Left ventricle myocardium inferior (tissue), 1 donor: ENCODE data around the gene DOK3. TPM values are rescaled to one million over a fixed set of nuclear protein-coding genes. Genes with fewer than 3 reads are reported as not detected.
"Not testable (repeated sequence)": the region's sequence is repeated elsewhere in the genome, so short reads cannot be mapped to it uniquely, and the experiment has no call there.

Source experiments
- DNase-seq: peaks from one replicate; pipeline ENCODE4 v3.0.0-alpha.2; 2020
- H3K27ac ChIP-seq: fragments of 200-600 bp; replicated peaks from 2 replicates; pipeline ENCODE4 v1.8.0; 2021
- H3K27me3 ChIP-seq: fragments of 200-600 bp; 2 replicates; pipeline ENCODE4 v1.8.0; 2021; ENCODE audit warnings: low read depth
- H3K36me3 ChIP-seq: fragments of 200-600 bp; 2 replicates; pipeline ENCODE4 v1.8.0; 2021
- H3K4me1 ChIP-seq: fragments of 200-600 bp; 2 replicates; pipeline ENCODE4 v1.8.0; 2021
- H3K4me3 ChIP-seq: fragments of 200-600 bp; 2 replicates; pipeline ENCODE4 v1.8.0; 2021; ENCODE audit warnings: mild to moderate bottlenecking, moderate library complexity
- H3K9me3 ChIP-seq: fragments of 200-600 bp; replicated peaks from 2 replicates; pipeline ENCODE4 v1.8.0; 2021
- CTCF ChIP-seq: fragments of 200-600 bp; IDR thresholded peaks from 2 replicates; pipeline ENCODE4 v1.8.0; 2021; ENCODE audit warnings: antibody characterized with exemption, mild to moderate bottlenecking, borderline replicate concordance
- intact Hi-C: fragments of 100-400 bp; cut with micrococcal nuclease; formaldehyde crosslinking; loops from one replicate; pipeline ENCODE4 v1.11.0; 2022
- total RNA-seq: library from RNA; stranded (reverse); fragmentation: NEBNext Ultra II Directional; extraction: Animal tissue kit (Norgen Biotek cat#: 25700); gene quantifications from one replicate; pipeline ENCODE4 v1.2.1, GENCODE V29; 2021
- donor health status: DM: no; HTN: yes; CAD: no; lungs with severe emphysema.

DOK3 gene
- total RNA-seq, 1 donor from 2014 or later, result 3.3 TPM

- H3K4me1 ChIP-seq, result peaks cover 83% of the 10 kb centered on the region
- DNase-seq, result no peak
- H3K9me3 ChIP-seq, result no peaks in the 10 kb centered on the region
- H3K36me3 ChIP-seq, result peaks cover 37% of the 10 kb centered on the region
- no peaks in the 10 kb centered on the region for H3K27me3 ChIP-seq
- no peak for TF ChIP-seq CTCF
- intact Hi-C loops, result no loop called here
- H3K27ac ChIP-seq, result peak overlapping the region; percentile 79
- no peak overlapping the region for H3K4me3 ChIP-seq
These were observed 29.8 kb upstream of the DOK3 start for GRCh38 chr5:177539411-177539810.

DNA sequence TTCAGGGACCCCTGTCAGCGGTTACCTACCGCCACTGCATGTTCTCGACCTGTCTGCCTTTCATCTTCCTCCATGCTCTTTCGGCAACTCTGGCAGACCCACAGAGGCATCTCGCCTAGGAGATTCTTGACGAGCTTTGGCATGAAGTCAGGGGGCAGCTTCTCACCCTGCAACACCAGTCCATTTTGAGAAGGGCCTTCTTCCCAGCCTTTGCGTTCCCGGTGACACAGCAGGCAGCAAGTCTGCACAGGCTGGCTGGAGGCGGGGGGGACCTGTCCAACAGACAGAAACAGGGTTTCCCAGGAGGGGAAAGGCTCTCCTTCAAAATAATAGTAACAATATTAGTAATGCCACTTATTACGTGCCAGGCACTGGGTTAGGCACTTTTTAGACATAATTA lies 29.2 kb upstream of the DOK3 start:
- Histone ChIP-seq H3K4me1 (peaks cover 83% of the 10 kb centered on the region), H3K4me3 (no peak overlapping the region), H3K9me3 (no peaks in the 10 kb centered on the region), H3K27ac (peak overlapping the region; percentile 79), H3K36me3 (peaks cover 42% of the 10 kb centered on the region), H3K27me3 (no peaks in the 10 kb centered on the region)
- no peak for TF ChIP-seq CTCF
- intact Hi-C loops, result no loop called here
- DNase-seq, result no peak

DNA sequence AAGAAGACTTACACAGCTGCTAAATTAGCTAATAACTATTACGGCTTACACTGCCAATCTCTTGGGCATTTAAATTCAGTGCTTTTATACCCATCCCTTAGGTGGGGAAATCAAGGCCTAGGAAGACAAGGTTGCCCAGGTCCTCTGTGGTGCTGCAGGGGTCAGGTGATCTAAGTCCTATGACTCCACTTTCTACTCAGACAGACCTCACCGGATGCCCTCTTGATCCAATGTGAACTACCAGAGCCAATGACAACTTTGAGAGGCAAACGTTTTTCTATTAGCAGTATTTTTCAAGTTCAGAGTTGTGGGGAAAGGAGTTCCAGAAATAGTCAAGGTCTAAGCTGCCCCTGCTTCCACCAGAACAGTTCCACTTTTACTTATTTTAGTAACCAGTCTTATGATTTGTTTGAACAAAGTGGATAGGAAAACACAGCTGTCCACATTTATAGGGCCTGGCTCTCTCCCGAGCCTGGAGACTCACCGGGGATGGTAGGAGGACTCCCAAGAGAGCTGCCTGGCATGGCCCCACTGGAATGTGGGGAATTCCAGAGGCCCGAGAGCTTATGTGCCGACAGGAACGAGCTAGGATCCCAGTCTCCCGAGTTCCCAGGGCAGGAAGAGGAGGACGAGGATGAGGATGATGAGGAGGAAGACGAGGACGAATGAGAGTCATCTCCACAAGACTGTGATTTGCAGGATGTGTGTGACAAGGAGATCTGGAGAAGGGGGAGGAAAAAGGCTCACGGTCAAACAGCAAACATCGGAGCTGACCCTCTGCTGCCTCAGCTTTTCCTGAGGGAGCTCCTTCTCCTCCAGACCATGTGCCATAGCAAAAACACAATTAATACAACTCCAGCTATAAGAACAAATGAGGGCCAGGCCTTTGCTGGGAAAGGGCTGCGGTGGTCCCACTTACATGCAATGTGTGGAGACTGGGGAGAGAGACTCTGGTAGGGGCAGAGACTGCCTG lies 28.0 kb upstream of the DOK3 start:
- DNase-seq, result peak; percentile 56
- Histone ChIP-seq H3K27me3 (no peaks in the 10 kb centered on the region), H3K4me3 (peak overlapping the region; percentile 1), H3K9me3 (no peaks in the 10 kb centered on the region), H3K36me3 (peaks cover 50% of the 10 kb centered on the region), H3K27ac (peak overlapping the region; percentile 79), H3K4me1 (peaks cover 71% of the 10 kb centered on the region)
- no peak for TF ChIP-seq CTCF
- intact Hi-C loops, result no loop called here

DNA sequence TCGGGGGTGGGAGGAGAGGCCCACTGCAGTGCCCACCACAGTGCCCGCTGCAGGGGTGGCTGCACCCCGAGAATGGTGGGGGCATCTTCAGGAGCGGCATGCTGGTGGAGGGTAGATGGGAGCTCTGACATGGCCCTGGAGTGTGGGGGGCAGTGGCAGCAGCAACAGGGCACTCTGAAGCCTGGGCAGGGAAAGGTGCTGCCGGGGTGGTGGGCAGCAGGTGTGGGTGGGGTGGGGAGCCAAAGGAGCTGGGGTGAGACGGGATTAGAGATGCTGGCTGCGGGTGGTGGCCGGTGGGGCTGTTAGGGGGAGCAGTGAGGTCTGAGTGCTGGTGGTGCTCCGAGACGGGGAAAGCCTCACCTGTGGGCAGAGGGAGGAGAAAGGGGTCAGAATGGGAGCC lies 26.8 kb upstream of the DOK3 start:
- H3K36me3 ChIP-seq, result peaks cover 59% of the 10 kb centered on the region
- H3K27me3 ChIP-seq, result no peaks in the 10 kb centered on the region
- no peak for TF ChIP-seq CTCF
- H3K4me3 ChIP-seq, result no peak overlapping the region
- H3K27ac ChIP-seq, result peak overlapping the region; percentile 79
- no peak for DNase-seq
- H3K9me3 ChIP-seq, result no peaks in the 10 kb centered on the region
- intact Hi-C loops, result no loop called here
- H3K4me1 ChIP-seq, result peaks cover 65% of the 10 kb centered on the region

DNA sequence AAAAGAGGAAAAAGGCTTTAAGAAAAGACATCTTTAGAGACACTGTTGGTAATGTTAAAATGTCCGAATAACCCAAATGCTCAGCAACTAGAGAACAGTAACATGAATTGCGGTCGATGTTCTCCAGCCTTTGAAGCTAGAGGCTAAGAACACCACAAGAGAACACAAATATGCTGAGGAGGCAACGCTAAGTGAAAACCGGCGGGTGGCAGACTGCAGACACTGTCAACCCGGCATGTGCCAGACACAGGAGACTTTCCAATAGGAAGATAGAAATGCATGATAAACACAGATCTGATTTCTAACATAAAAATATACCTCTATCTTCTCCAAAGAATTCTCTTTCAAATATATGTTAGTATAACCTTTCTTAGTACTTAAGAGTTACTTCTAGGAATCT lies 25.5 kb upstream of the DOK3 start:
- intact Hi-C loops, result no loop called here
- Histone ChIP-seq H3K27ac (no peak overlapping the region), H3K27me3 (no peaks in the 10 kb centered on the region), H3K4me3 (no peak overlapping the region), H3K36me3 (peaks cover 72% of the 10 kb centered on the region), H3K9me3 (no peaks in the 10 kb centered on the region), H3K4me1 (peaks cover 66% of the 10 kb centered on the region)
- no peak for DNase-seq
- TF ChIP-seq CTCF, result no peak

DNA sequence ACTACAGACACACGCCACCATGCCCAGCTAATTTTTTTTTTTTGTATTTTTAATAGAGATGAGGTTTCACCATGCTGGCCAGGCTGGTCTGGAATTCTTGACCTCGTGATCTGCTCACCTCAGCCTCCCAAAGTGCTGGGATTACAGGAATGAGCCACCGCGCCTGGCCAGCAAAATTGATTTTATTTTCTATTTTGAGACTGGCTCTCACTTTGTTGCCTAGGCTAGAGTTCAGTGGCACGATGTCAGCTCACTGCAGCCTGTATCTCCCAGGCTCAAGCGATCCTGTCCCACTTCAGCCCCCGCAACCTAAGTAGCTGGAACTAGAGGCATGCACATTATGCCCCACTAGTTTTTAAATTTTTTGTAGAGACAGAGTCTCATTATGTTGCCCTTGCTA lies 24.8 kb upstream of the DOK3 start:
- intact Hi-C loops, H3K9me3 ChIP-seq, H3K4me3 ChIP-seq, H3K27ac ChIP-seq, DNase-seq, H3K27me3 ChIP-seq: not testable (repeated sequence)
- Histone ChIP-seq H3K4me1 (peaks cover 59% of the 10 kb centered on the region), H3K36me3 (peaks cover 79% of the 10 kb centered on the region)
